ENCODE data around the gene MINDY1.

Gene MINDY1

DNA sequence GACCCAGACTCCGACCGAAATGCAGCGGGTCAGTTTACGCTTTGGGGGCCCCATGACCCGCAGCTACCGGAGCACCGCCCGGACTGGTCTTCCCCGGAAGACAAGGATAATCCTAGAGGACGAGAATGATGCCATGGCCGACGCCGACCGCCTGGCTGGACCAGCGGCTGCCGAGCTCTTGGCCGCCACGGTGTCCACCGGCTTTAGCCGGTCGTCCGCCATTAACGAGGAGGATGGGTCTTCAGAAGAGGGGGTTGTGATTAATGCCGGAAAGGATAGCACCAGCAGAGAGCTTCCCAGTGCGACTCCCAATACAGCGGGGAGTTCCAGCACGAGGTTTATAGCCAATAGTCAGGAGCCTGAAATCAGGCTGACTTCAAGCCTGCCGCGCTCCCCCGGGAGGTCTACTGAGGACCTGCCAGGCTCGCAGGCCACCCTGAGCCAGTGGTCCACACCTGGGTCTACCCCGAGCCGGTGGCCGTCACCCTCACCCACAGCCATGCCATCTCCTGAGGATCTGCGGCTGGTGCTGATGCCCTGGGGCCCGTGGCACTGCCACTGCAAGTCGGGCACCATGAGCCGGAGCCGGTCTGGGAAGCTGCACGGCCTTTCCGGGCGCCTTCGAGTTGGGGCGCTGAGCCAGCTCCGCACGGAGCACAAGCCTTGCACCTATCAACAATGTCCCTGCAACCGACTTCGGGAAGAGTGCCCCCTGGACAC, 41.4 kb upstream of the MINDY1 start:
- peak; percentile 87 for ATAC-seq
- TF ChIP-seq ZFP3 (CRISPR knock-in tag; IDR thresholded peaks at IDR 0.05) (peak; percentile 30; the same call in 1 of the 2 replicates), TOX (CRISPR knock-in tag; IDR thresholded peaks at IDR 0.05; ENCODE audit: borderline replicate concordance) (peak; percentile 24; the same call in 1 of the 2 replicates), ZFP30 (CRISPR knock-in tag; IDR thresholded peaks at IDR 0.05) (no peak), GLIS3 (CRISPR knock-in tag; IDR thresholded peaks at IDR 0.05) (0 out of 2 replicates have a peak, but pooled peaks have one; percentile 51)

GRCh38 chr1:151047591-151047924, 40.9 kb upstream of the MINDY1 start, which contains the start of gene C1orf56:
Gene C1orf56, plus strand, starts transcription at chr1:151047751. Its CDS starts 97 bp downstream, at chr1:151047848.
- TF ChIP-seq CSRNP3 (CRISPR knock-in tag; IDR thresholded peaks at IDR 0.05) = no peak
- TF ChIP-seq, protein P1, sequence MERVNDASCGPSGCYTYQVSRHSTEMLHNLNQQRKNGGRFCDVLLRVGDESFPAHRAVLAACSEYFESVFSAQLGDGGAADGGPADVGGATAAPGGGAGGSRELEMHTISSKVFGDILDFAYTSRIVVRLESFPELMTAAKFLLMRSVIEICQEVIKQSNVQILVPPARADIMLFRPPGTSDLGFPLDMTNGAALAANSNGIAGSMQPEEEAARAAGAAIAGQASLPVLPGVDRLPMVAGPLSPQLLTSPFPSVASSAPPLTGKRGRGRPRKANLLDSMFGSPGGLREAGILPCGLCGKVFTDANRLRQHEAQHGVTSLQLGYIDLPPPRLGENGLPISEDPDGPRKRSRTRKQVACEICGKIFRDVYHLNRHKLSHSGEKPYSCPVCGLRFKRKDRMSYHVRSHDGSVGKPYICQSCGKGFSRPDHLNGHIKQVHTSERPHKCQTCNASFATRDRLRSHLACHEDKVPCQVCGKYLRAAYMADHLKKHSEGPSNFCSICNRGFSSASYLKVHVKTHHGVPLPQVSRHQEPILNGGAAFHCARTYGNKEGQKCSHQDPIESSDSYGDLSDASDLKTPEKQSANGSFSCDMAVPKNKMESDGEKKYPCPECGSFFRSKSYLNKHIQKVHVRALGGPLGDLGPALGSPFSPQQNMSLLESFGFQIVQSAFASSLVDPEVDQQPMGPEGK (CRISPR knock-in tag; IDR thresholded peaks at IDR 0.05; ENCODE audit: borderline replicate concordance) = 0 out of 2 replicates have a peak, but pooled peaks have one; percentile 41
- TF ChIP-seq ZFP3 (CRISPR knock-in tag; IDR thresholded peaks at IDR 0.05) = no peak
- TF ChIP-seq TCF4 (CRISPR knock-in tag; IDR thresholded peaks at IDR 0.05; ENCODE audit: borderline replicate concordance) = no peak
- TF ChIP-seq TOX (CRISPR knock-in tag; IDR thresholded peaks at IDR 0.05; ENCODE audit: borderline replicate concordance) = no peak
- peak; percentile 79 for ATAC-seq

DNA sequence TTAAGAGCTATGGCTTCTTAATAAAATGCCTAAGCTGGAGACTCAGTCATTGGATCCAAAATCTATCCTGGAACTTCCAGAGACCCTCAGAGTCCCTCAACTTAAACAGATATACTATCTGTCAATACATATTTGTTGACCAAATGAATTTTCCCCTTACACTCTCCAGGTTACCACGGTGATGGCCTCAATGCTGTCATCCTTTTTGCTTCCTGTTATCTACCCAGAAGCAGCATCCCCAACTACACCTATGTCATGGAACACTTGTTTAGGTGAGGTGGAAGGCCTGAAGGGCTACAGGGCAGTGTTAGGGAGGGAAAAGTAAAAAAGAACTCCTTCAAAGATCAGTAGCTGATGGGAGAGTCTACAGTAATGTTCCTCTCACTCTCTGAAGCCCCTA, 36.5 kb upstream of the MINDY1 start:
- no peak for ATAC-seq
- no peak for TF ChIP-seq TOX (CRISPR knock-in tag; IDR thresholded peaks at IDR 0.05; ENCODE audit: borderline replicate concordance)
- no peak for TF ChIP-seq ZNF565 (CRISPR knock-in tag; conservative IDR thresholded peaks at IDR 0.05; ENCODE audit: low read depth)
- no peak for TF ChIP-seq ISL1 (CRISPR knock-in tag; IDR thresholded peaks at IDR 0.05)
- no peak for TF ChIP-seq ZFP3 (CRISPR knock-in tag; IDR thresholded peaks at IDR 0.05)
- TF ChIP-seq, protein P1 (CRISPR knock-in tag; IDR thresholded peaks at IDR 0.05; ENCODE audit: borderline replicate concordance) = no peak
- TF ChIP-seq SNAI2 (CRISPR knock-in tag; IDR thresholded peaks at IDR 0.05) = no peak
- no peak for TF ChIP-seq ZC3H10 (CRISPR knock-in tag; IDR thresholded peaks at IDR 0.05)
- TF ChIP-seq RARB (CRISPR knock-in tag; IDR thresholded peaks at IDR 0.05) = no peak
- no peak for TF ChIP-seq PPARA (CRISPR knock-in tag; IDR thresholded peaks at IDR 0.05; ENCODE audit: borderline replicate concordance)
- TF ChIP-seq BACH2 (CRISPR knock-in tag; IDR thresholded peaks at IDR 0.05; ENCODE audit: borderline replicate concordance) = no peak
- no peak for TF ChIP-seq ZNF8 (CRISPR knock-in tag; IDR thresholded peaks at IDR 0.05)
- TF ChIP-seq OSR1 (CRISPR knock-in tag; IDR thresholded peaks at IDR 0.05) = no peak
- no peak for TF ChIP-seq ZFP30 (CRISPR knock-in tag; IDR thresholded peaks at IDR 0.05)
- TF ChIP-seq ZNF70 (CRISPR knock-in tag; IDR thresholded peaks at IDR 0.05) = no peak
- TF ChIP-seq ARNTL (CRISPR knock-in tag; IDR thresholded peaks at IDR 0.05; ENCODE audit: borderline replicate concordance, low read depth) = no peak
- no peak for TF ChIP-seq CREB5 (CRISPR knock-in tag; IDR thresholded peaks at IDR 0.05; ENCODE audit: low read depth)
- no peak for TF ChIP-seq TCF4 (CRISPR knock-in tag; IDR thresholded peaks at IDR 0.05; ENCODE audit: borderline replicate concordance)
- no peak for TF ChIP-seq ESRRG (CRISPR knock-in tag; IDR thresholded peaks at IDR 0.05)
- TF ChIP-seq CSDC2 (CRISPR knock-in tag; IDR thresholded peaks at IDR 0.05) = no peak

DNA sequence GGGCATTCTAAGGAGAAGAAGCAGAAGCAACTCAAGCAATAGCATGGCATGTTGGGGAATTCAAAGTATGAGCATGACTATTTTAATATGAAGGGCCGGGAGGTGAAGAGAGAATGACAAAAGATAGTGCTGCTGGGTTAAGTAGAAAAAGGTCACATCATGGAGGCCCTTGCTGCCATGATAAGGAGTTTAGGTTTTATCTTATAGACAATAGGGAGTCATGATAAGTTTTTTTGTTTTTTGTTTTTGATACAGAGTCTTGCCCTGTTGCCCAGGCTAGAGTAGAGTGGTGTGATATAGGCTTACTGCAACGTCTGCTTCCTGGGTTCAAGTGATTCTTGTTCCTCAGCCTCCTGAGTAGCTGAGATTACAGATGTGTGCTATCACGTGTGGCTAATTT, 32.8 kb upstream of the MINDY1 start:
- ATAC-seq = no peak
- TF ChIP-seq ZC3H10 (CRISPR knock-in tag; IDR thresholded peaks at IDR 0.05) = no peak
- no peak for TF ChIP-seq ZFP3 (CRISPR knock-in tag; IDR thresholded peaks at IDR 0.05)
- no peak for TF ChIP-seq ESRRG (CRISPR knock-in tag; IDR thresholded peaks at IDR 0.05)
- TF ChIP-seq ISL1 (CRISPR knock-in tag; IDR thresholded peaks at IDR 0.05) = no peak
- TF ChIP-seq ZNF70 (CRISPR knock-in tag; IDR thresholded peaks at IDR 0.05) = no peak
- TF ChIP-seq, protein P2, sequence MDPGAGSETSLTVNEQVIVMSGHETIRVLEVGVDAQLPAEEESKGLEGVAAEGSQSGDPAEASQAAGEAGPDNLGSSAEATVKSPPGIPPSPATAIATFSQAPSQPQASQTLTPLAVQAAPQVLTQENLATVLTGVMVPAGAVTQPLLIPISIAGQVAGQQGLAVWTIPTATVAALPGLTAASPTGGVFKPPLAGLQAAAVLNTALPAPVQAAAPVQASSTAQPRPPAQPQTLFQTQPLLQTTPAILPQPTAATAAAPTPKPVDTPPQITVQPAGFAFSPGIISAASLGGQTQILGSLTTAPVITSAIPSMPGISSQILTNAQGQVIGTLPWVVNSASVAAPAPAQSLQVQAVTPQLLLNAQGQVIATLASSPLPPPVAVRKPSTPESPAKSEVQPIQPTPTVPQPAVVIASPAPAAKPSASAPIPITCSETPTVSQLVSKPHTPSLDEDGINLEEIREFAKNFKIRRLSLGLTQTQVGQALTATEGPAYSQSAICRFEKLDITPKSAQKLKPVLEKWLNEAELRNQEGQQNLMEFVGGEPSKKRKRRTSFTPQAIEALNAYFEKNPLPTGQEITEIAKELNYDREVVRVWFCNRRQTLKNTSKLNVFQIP (CRISPR knock-in tag; IDR thresholded peaks at IDR 0.05; ENCODE audit: borderline replicate concordance, low read depth) = no peak
- TF ChIP-seq ARNTL (CRISPR knock-in tag; IDR thresholded peaks at IDR 0.05; ENCODE audit: borderline replicate concordance, low read depth) = no peak
- no peak for TF ChIP-seq GLIS3 (CRISPR knock-in tag; IDR thresholded peaks at IDR 0.05)
- TF ChIP-seq SNAI2 (CRISPR knock-in tag; IDR thresholded peaks at IDR 0.05) = no peak
- no peak for TF ChIP-seq ZNF8 (CRISPR knock-in tag; IDR thresholded peaks at IDR 0.05)
- TF ChIP-seq RARB (CRISPR knock-in tag; IDR thresholded peaks at IDR 0.05) = no peak
- no peak for TF ChIP-seq TSHZ2 (CRISPR knock-in tag; IDR thresholded peaks at IDR 0.05)
- TF ChIP-seq ZNF565 (CRISPR knock-in tag; conservative IDR thresholded peaks at IDR 0.05; ENCODE audit: low read depth) = no peak
- no peak for TF ChIP-seq TCF4 (CRISPR knock-in tag; IDR thresholded peaks at IDR 0.05; ENCODE audit: borderline replicate concordance)
- TF ChIP-seq TOX (CRISPR knock-in tag; IDR thresholded peaks at IDR 0.05; ENCODE audit: borderline replicate concordance) = no peak
